ENCODE measurements around the gene ERMN.
"Not testable (repeated sequence)": the region's sequence is repeated elsewhere in the genome, so short reads cannot be mapped to it uniquely, and the experiment has no call there.

ERMN gene

GRCh38 chr2:157361526-157361925, 35.9 kb upstream of the ERMN start:
- DNase-seq (ENCODE audit: low spot score) = no peak
- ChIA-PET POLR2A (ENCODE audit: low non-redundant PET) (no interaction called here), CTCF (no interaction called here)
- TF ChIP-seq CTCF (conservative IDR thresholded peaks at IDR 0.05; ENCODE audit: low read depth) = no peak
- no peak overlapping the region for H3K27ac ChIP-seq

GRCh38 chr2:157359628-157360027, 34.0 kb upstream of the ERMN start:
- no peak for TF ChIP-seq CTCF (conservative IDR thresholded peaks at IDR 0.05; ENCODE audit: low read depth)
- H3K27ac ChIP-seq = no peak overlapping the region
- ChIA-PET POLR2A (ENCODE audit: low non-redundant PET) (no interaction called here), CTCF (no interaction called here)
- no peak for DNase-seq (ENCODE audit: low spot score)

DNA sequence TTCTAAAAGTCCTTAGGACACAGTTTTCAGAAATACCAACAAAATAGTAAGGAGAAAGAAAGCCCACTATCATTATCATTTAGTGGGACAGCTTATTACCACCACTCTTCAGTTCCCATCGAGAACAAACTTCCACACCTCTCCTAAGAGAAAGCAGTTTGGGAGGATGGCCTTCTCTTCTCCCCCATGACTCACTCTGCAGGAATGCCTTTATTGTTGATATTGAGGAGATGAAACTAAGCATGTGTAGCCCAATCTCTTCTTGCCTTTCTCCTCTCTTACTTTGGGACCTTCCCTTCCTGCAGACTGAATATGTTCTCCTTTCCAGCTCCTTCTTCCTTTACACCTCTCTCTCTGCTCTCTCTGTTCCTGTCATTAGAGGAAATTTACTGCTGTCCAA, 30.0 kb upstream of the ERMN start:
- ChIA-PET CTCF (interaction anchor here (0.5 kb wide), 1 partner anchor 50 kb away, joined by 3 read pairs; no protein-coding TSS in a partner anchor), POLR2A (ENCODE audit: low non-redundant PET) (no interaction called here)
- TF ChIP-seq CTCF (conservative IDR thresholded peaks at IDR 0.05; ENCODE audit: low read depth) = no peak
- no peak overlapping the region for H3K27ac ChIP-seq
- DNase-seq (ENCODE audit: low spot score) = peak; percentile 30

DNA sequence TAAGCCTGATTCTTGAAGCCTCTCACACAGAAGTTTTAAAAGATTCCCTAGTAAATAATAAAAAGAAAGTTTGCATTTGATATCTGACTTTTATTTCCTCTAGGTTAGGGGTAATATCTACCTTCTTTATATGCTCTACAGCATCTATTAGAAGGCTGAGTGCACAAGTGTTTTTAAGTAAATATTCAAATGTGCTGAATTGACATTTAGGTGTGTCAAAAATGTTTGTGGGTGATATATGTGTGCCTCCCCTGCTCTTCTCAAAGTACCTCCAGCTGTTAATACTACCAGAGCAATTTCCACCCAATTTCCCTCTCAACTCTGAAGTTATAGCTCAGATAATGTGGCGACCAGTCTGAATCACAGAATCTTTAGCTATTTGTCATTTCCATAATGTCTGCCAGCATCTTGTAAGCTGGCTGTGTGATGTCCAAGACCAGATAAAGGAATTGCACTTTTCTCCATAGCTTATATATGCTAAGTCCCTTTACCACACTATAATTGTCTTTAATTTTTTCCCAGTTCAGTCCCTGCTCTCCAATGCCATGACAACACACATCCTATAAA, 24.4 kb upstream of the ERMN start:
- H3K27ac ChIP-seq = no peak overlapping the region
- POLR2A ChIA-PET (ENCODE audit: low non-redundant PET) = no interaction called here
- CTCF ChIA-PET = interaction anchor here (0.8 to 1.7 kb wide), 3 partner anchors 14 to 22 kb away, joined by 3 to 5 read pairs (median 3); no protein-coding TSS in a partner anchor
- DNase-seq (ENCODE audit: low spot score) = no peak
- TF ChIP-seq CTCF (conservative IDR thresholded peaks at IDR 0.05; ENCODE audit: low read depth) = no peak

- no peak for TF ChIP-seq CTCF (conservative IDR thresholded peaks at IDR 0.05; ENCODE audit: low read depth)
- CTCF ChIA-PET = interaction anchor here (1.0 kb wide), 1 partner anchor 12 kb away, joined by 5 read pairs; no protein-coding TSS in a partner anchor
- POLR2A ChIA-PET (ENCODE audit: low non-redundant PET) = no interaction called here
- no peak for DNase-seq (ENCODE audit: low spot score)
- no peak overlapping the region for H3K27ac ChIP-seq
These were observed 22.8 kb upstream of the ERMN start for GRCh38 chr2:157348291-157348921.

DNA sequence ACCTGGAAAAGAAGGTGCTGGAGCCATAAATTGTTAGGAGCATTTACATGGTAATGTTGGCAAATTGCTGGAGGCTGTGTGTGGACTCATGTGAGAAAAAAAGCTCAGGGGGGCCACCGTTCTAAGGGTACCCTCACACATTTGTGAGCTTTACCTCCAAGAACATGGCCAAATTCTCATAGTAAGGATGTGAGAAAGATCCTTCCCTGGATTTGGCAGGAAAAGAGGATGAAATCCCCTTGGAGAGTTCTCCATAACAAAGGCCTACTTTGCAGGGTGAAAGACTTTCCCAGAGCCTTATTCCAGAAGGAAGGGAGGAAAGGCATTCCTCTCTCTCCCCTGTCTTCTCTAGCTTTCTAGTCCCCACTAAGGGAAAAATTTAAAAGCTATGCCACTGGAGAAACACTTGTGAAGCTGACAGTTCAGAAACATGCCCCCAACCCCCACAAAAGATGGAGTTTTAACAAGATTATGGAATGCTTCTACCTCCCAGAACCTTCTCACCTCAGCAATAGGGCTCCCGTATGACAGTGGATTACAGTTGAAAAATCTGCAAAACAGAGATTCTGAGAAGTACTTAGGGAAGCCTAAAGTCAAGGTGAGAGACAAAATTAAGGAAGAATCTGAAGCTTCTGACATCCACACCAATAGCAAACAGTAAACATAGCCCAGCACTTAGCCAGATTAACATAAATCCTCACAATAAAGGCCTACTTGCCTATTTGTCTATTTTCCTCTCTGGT, 20.2 kb upstream of the ERMN start:
- no peak for TF ChIP-seq CTCF (conservative IDR thresholded peaks at IDR 0.05; ENCODE audit: low read depth)
- no peak for DNase-seq (ENCODE audit: low spot score)
- ChIA-PET CTCF (interaction anchor here (0.6 to 1.5 kb wide), 3 partner anchors 10 to 67 kb away, joined by 3 to 5 read pairs (median 4); no protein-coding TSS in a partner anchor), POLR2A (ENCODE audit: low non-redundant PET) (no interaction called here)
- H3K27ac ChIP-seq = no peak overlapping the region

- DNase-seq (ENCODE audit: low spot score); CTCF ChIA-PET; POLR2A ChIA-PET (ENCODE audit: low non-redundant PET); H3K27ac ChIP-seq: not testable (repeated sequence)
These were observed 15.8 kb upstream of the ERMN start for GRCh38 chr2:157341381-157341780.
